IPS-11a (cell line): ENCODE measurements around the gene SMAGP.
"Not testable (repeated sequence)": the region's sequence is repeated elsewhere in the genome, so short reads cannot be mapped to it uniquely, and the experiment has no call there.

ENCODE experiments used
- H3K4me3 ChIP-seq: one replicate; pipeline ENCODE4 v1.5.1; 2013; ENCODE audit warnings: low read depth, low read length, control low read depth

SMAGP gene

GRCh38 chr12:51270067-51270950, at the start of gene SMAGP:
SMAGP (minus strand) TSS chr12:51270415; CDS start chr12:51269278, 1,137 bp downstream.
- H3K4me3 ChIP-seq = peak within 1 kb of the TSS; percentile 65

- H3K4me3 ChIP-seq = no peak overlapping the region
Observed at GRCh38 chr12:51318846-51319599, 48.8 kb upstream of the SMAGP start.

- H3K4me3 ChIP-seq = not testable (repeated sequence)
Observed at GRCh38 chr12:51318057-51318806, 48.0 kb upstream of the SMAGP start.

GRCh38 chr12:51311389-51311788, 41.2 kb upstream of the SMAGP start:
- H3K4me3 ChIP-seq = no peak overlapping the region

GRCh38 chr12:51307655-51308593, 37.7 kb upstream of the SMAGP start:
- H3K4me3 ChIP-seq = no peak overlapping the region

GRCh38 chr12:51306507-51306906, 36.3 kb upstream of the SMAGP start:
- H3K4me3 ChIP-seq = no peak overlapping the region

- not testable (repeated sequence) for H3K4me3 ChIP-seq
Observed at GRCh38 chr12:51300768-51301167, 30.6 kb upstream of the SMAGP start.

GRCh38 chr12:51295651-51296050, 25.4 kb upstream of the SMAGP start:
- H3K4me3 ChIP-seq = no peak overlapping the region

GRCh38 chr12:51294097-51294496, 23.9 kb upstream of the SMAGP start:
- not testable (repeated sequence) for H3K4me3 ChIP-seq

GRCh38 chr12:51293696-51294095, 23.5 kb upstream of the SMAGP start:
- no peak overlapping the region for H3K4me3 ChIP-seq

- not testable (repeated sequence) for H3K4me3 ChIP-seq
Observed at GRCh38 chr12:51291603-51292513, 21.6 kb upstream of the SMAGP start.

GRCh38 chr12:51285843-51286242, 15.6 kb upstream of the SMAGP start:
- H3K4me3 ChIP-seq = no peak overlapping the region

GRCh38 chr12:51281202-51281924, 11.1 kb upstream of the SMAGP start:
- H3K4me3 ChIP-seq = no peak overlapping the region

- H3K4me3 ChIP-seq = no peak overlapping the region
Observed at GRCh38 chr12:51275088-51275487, 4.9 kb upstream of the SMAGP start.

GRCh38 chr12:51272810-51273209, 2.6 kb upstream of the SMAGP start:
- H3K4me3 ChIP-seq = not testable (repeated sequence)

- peak overlapping the region; percentile 65 for H3K4me3 ChIP-seq
Observed at GRCh38 chr12:51270951-51271518, 820 bp upstream of the SMAGP start.

GRCh38 chr12:51269174-51270066, 795 bp downstream of the SMAGP start:
- H3K4me3 ChIP-seq = peak overlapping the region; percentile 45
